ENCODE results near the gene SPPL3. TPM values are rescaled to one million over a fixed set of nuclear protein-coding genes. Genes with fewer than 3 reads are reported as not detected.

The SPPL3 gene
- total RNA-seq, 1 donor from 2014 or later = 56.8 TPM

DNA sequence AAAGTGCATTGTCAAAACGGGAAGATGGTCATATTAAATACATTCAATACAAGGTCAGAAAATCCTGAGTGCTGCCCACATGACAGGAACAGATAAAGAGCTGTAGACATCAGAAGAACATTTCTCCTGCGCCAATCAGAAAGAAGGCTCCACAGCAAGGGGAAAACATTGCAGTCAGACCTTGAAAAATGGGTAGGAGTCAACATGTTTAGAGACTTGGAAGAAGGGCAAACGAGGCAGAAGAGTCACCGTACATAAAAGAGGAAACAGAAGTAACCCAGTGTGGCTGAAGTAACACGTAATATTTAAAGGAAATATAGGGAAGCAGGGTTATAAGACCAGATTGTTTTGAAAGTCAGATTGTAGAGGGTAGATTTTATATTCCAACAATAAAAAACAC is 11.9 kb downstream of the SPPL3 start:
- no peak overlapping the region for H3K4me3 Mint-ChIP-seq
- peaks cover 19% of the 10 kb centered on the region for H3K4me1 Mint-ChIP-seq
- no peaks in the 10 kb centered on the region for H3K9me3 Mint-ChIP-seq
- no peak for DNase-seq (ENCODE audit: low read depth, low spot score)
- TF ChIP-seq, protein P1, sequence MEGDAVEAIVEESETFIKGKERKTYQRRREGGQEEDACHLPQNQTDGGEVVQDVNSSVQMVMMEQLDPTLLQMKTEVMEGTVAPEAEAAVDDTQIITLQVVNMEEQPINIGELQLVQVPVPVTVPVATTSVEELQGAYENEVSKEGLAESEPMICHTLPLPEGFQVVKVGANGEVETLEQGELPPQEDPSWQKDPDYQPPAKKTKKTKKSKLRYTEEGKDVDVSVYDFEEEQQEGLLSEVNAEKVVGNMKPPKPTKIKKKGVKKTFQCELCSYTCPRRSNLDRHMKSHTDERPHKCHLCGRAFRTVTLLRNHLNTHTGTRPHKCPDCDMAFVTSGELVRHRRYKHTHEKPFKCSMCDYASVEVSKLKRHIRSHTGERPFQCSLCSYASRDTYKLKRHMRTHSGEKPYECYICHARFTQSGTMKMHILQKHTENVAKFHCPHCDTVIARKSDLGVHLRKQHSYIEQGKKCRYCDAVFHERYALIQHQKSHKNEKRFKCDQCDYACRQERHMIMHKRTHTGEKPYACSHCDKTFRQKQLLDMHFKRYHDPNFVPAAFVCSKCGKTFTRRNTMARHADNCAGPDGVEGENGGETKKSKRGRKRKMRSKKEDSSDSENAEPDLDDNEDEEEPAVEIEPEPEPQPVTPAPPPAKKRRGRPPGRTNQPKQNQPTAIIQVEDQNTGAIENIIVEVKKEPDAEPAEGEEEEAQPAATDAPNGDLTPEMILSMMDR (conservative IDR thresholded peaks at IDR 0.05) = no peak
- H3K36me3 Mint-ChIP-seq (ENCODE audit: low read depth) = peaks cover 6% of the 10 kb centered on the region
- H3K27me3 Mint-ChIP-seq (ENCODE audit: low read depth) = no peaks in the 10 kb centered on the region
- H3K27ac Mint-ChIP-seq (ENCODE audit: unreplicated experiment) = no peak overlapping the region

DNA sequence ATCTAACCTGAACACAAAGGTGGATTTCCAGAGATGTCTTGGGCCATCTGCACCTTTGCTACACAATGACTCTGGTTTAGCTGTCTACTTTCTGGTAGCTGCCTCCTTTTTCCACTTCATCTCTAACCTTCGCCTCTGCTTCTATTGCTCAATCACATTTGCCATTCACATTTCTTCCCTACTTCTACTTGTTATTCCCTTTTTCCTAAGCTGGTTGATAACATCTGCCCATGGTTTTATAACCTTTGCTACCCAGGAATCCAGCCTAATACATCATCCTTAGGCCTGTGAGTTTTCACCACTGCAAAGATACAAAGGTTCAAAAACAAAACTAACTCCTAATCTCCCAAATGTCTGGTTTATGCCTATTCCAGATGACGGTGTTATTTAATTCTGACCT is 13.2 kb downstream of the SPPL3 start:
- Mint-ChIP-seq H3K4me1 (peaks cover 23% of the 10 kb centered on the region), H3K36me3 (ENCODE audit: low read depth) (peaks cover 6% of the 10 kb centered on the region), H3K27ac (ENCODE audit: unreplicated experiment) (no peak overlapping the region), H3K9me3 (no peaks in the 10 kb centered on the region), H3K4me3 (no peak overlapping the region), H3K27me3 (ENCODE audit: low read depth) (no peaks in the 10 kb centered on the region)
- TF ChIP-seq, protein P1 (conservative IDR thresholded peaks at IDR 0.05) = no peak
- no peak for DNase-seq (ENCODE audit: low read depth, low spot score)

DNA sequence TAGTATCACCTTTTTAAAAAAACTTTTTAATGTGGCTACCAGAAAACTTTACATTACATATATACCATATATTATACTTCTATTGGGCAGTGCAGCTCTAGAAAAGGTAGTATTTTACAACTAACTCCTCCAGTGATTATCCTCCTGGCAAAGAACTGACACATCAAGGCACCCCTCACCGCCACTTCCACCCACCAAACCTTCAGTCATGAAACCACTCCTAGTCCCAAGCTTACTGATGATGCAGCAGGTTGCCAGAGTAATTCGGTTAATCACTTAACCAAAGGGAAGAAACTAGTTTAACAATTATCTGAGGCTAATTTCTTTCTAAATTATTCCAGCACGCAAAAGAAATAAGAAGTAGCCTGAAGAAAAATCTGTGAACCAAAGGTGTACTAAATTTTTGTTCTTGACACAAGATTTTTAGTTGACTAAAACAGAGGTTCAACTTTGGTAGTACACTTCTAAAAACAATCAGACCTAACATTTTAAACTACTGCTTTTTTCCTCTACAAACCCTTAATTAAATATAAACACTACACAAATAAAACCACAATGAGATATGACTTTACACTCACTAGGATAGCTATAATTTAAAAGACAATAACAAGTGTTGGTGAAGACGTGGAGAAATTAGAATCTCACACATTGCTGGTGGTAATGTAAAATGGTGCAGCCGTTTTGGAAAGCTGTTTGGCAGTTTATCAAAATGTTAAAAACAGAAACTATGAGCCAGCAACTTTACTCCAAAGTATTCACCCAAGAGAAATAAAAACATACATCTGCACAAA is 16.7 kb downstream of the SPPL3 start:
- Mint-ChIP-seq H3K27me3 (ENCODE audit: low read depth) (no peaks in the 10 kb centered on the region), H3K4me1 (peaks cover 15% of the 10 kb centered on the region), H3K27ac (ENCODE audit: unreplicated experiment) (no peak overlapping the region), H3K9me3 (no peaks in the 10 kb centered on the region), H3K36me3 (ENCODE audit: low read depth) (no peaks in the 10 kb centered on the region), H3K4me3 (no peak overlapping the region)
- no peak for DNase-seq (ENCODE audit: low read depth, low spot score)
- TF ChIP-seq, protein P1 (conservative IDR thresholded peaks at IDR 0.05) = no peak

DNA sequence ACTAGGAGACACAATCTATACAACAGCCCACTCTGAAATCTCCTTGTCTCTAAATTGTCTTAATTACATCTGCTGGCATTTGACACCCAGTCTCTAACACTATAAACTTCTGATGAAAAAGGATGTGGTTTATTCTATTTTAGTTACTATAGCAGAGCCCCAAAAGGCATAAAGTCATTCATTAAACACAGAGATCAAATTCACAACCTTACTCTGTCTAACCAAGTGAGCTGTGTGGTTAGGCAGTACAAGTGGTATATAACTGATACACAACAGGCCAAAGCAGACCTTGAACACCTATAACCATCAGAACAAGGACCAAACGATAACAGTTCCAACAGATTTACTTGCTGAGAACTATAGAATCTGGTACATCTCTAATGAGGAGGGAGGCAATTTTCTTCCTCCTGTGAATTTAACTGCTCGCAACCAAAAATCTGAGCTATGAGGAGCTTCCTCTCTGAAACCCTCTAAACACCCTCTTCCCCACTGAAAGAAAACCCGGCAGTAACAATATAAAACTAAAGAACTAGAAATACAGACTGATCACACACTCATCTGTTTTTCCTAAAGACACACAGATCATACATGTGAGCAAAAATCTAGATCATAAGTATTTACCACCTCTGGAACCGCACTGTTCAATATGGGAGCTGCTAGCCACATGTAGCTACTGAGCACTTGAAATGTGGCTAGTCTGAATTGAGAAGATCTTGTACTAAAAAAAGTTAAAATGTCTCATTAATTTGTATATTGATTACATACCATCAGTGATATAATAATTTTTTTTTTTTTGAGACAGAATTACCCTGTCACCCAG is 17.7 kb downstream of the SPPL3 start:
- H3K36me3 Mint-ChIP-seq (ENCODE audit: low read depth) = no peaks in the 10 kb centered on the region

DNA sequence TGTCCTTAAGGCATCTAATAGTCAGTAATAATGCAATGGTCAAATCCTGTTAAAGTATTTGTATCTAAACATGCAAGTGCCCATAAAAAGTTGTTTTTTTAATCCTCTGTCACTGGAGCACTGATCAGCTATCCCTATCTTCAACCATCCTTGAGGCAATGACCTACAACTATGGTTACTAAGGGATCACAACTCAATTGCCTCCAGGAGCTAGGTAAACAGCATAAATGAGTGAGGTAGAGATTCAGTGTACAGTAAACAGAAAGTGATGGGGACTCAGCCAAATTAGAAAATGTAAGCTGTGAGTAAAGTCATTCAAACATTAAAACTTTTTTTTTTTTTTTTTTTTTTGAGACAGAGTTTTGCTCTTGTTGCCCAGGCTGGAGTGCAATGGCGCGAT is 18.6 kb downstream of the SPPL3 start:
- Mint-ChIP-seq H3K9me3 (no peaks in the 10 kb centered on the region), H3K4me3 (no peak overlapping the region), H3K4me1 (peaks cover 5% of the 10 kb centered on the region), H3K27ac (ENCODE audit: unreplicated experiment) (no peak overlapping the region), H3K27me3 (ENCODE audit: low read depth) (no peaks in the 10 kb centered on the region), H3K36me3 (ENCODE audit: low read depth) (no peaks in the 10 kb centered on the region)
- TF ChIP-seq, protein P1 (conservative IDR thresholded peaks at IDR 0.05) = no peak
- no peak for DNase-seq (ENCODE audit: low read depth, low spot score)

More for the DNA sequence above, 17.7 kb downstream of the SPPL3 start:
- no peaks in the 10 kb centered on the region for H3K9me3 Mint-ChIP-seq
- peaks cover 8% of the 10 kb centered on the region for H3K4me1 Mint-ChIP-seq
- TF ChIP-seq, protein P1 (conservative IDR thresholded peaks at IDR 0.05) = no peak
- H3K27ac Mint-ChIP-seq (ENCODE audit: unreplicated experiment) = no peak overlapping the region
- no peak overlapping the region for H3K4me3 Mint-ChIP-seq
- DNase-seq (ENCODE audit: low read depth, low spot score) = no peak
- no peaks in the 10 kb centered on the region for H3K27me3 Mint-ChIP-seq (ENCODE audit: low read depth)

Measured in neural crest cell (in vitro differentiated cells).